ENCODE results near the gene FKBP15.

Gene FKBP15

DNA sequence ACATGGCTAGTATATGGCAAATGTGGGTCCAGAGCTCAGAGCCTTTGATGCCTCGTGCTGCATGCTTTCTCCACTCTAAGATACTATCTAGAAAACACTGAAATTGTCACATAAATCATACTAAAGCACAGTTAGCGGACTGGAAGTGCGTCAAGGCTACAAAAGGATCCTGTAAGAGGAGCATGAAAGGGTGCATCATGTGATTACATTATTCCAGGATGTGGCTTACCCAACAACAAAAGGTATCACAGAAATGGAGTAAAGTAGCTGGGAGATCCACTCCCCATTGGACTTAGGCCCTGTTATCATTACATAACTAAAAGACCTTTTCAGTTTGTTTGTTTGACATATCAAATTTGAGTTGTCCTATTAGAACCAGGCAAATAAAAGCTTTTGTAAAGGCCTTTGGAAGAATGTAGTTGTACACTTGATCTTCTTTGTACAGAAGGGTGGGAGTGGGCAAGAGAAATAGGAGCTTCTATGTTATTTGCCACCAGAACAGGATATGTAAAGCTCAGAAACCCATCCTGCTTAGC lies 7.1 kb upstream of the FKBP15 start:
- no peak for DNase-seq (ENCODE audit: low spot score)

DNA sequence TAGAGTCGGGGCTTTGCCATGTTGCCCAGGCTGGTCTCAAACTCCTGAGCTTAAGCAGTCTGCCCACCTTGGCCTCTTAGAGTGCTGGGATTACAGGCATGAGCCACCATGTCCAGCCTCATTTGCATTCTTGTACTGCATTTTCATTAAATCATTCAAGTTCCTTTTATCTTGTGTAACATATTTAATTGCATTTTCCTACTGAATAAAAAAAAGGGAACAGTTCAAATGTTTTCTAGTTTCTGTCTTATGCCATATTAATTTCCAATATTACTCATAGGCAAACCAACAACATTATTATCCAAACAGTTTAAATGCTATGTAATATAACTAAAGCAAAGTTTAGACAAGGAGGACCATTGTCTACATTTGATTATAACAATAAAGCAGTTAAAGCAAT lies 6.4 kb upstream of the FKBP15 start:
- DNase-seq (ENCODE audit: low spot score), result no peak

DNA sequence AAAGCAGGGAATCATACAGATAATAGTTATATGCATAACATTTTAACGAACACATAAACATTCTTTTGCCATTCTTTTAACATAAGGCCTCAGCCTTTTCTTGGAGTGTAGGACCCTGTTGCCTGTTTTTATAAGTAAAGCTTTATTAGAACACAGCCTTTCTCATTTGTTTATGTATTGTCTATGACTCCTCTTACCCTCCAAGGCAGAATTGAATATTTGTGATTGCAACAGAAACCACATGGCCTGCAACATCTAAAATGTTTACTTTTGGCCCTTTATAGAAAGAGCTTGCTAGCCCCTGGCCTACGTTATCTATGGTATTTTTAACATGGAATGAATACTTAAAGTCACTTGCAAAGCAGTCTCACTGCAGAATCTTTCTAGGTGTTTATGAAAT lies 2.9 kb upstream of the FKBP15 start:
- no peak for DNase-seq (ENCODE audit: low spot score)

DNA sequence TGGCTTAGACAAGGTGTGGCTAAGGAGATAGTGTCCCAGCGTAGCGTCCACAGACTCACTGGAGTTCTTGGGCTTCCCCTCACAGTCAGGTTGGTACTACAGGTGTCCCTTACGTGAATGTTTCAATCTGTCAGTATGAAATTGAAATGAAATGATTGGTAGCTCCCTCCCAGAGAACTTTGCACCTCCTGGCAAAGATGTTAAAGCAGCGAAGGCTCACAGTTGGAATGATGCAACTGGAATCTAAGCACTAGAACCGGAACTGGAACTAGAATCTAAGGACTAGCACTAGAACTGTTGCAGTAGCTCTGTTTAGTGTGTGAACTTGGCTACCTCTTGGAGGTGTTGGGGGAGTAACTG lies 1.4 kb upstream of the FKBP15 start:
- DNase-seq (ENCODE audit: low spot score), result no peak

DNA sequence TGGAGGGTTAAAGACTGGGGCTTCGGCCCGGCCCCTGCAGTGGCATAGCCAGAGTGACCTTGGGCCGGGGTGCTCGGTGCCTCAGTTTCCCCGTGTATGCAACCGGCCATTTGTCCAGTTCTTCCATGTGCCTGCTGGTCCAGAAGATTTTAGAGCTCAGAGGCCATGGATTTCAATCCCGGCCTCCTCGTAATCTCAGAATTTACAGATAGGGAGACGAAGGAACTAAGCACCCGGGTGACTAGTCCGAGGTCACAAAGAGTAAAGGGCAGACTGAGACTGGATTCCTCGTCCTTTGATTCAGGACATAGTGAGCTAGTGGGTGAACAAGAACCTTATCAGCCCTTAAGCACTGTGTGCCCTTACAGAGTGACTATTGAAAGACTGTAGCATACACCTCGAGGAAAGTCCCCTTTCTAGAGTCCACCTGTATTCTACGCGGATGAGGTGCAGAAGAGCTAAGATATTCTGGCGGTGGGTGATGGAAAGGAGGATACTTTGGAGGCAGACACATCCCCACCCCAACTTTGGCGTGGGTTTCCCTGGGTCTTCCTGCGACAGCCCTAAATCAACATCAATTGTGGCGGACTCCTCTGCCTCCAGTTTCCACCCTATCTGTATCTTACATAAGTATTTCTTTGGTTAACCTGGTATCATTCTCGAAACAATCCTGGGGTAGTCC lies 864 bp upstream of the FKBP15 start:
- DNase-seq (ENCODE audit: low spot score), result peak; percentile 14

DNA sequence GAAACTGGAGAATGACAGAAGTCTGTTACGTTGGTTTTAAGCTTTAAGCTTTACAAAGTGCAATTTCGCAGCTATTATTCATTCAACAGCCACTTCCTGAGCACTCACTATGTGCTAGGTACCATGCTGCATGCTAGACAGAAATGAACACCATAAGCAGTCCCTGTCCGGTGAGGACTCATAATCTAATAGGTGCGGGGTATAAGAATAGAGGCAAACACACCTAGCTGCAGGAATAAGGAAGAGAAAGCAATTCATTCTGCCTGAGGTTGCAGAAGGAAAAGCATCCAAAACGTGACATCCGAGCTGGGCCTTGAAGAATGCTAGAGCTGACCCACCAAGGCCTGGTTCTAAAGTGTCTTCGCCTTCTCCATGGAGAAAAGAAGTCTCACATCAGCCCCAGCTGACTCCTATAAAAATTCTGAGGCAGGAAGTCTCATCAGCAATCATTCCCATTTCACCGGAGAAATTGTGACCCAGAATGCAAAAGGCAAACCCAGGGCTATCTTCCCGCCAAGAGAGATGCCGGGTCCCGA lies 542 bp downstream of the FKBP15 start:
- DNase-seq (ENCODE audit: low spot score), result no peak

DNA sequence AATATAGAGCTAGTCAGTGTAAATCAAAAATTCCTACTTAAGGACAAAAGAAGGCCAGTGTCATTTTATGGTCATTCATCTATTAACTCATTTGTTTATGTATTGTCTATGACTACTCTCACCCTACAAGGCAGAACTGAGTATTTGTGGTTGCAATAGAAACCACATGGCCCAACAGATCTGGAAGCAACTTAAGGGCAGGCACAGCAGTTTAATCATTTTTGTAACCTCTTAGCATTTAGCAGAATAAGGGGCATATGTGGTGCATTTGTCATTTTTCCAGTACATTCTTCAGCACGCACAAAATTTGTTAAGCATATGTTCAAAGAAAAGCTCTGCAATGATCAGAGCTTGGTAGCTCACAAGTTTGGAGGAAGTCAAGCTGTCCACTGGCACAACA lies 1.1 kb downstream of the FKBP15 start:
- no peak for DNase-seq (ENCODE audit: low spot score)

DNA sequence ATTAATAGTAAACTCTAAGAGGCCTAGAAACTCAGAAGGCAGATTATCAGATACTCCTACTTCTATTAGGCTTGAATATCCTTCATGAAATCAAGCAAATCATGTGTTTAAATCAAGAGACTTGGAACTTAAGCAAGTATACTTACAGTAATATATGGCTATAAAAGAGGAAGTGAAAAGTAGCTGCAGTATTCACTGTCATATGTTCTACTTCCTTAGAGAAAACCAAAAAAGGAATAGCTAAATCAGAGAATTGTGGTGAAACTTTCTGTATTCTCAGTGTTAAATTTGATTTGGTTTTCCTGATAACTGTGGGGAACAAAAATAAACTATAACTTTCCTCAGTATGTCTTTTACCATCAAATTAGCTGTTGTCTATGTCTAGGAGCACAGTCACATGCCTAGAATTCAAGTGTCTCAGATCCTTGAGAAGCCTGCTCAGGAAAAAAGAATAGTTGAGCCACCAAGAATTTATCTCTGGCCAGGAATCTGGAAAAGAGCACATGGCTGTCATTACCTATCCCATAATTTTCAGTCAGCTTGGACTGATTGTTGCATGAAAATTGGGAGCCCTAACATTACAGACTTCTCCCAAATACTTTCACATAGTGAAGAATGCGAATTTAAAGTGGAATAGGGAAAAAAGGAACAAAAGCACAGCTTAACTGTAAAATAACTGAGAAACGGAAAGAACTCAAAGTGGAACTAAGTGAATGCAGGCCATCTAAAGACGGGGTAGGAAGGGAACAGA lies 1.7 kb downstream of the FKBP15 start:
- no peak for DNase-seq (ENCODE audit: low spot score)

DNA sequence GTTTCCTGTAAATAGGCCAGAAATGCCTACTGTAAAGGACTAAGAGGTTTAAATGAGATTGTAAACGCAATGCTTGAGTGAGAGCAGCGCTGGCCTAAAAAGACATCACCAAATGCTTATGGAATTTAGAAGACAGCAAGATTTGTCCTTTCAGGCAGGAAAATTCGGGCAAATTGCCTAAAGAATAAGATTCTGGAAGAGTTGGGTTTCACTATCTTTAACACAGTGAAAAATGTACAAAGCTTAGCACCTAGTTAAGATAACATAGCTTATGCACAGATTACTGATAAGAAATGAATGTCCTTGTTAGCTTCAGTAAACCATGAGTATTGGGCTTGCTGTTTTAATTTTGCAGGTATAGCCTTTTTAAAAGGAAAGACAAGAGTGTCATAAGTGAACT lies 4.7 kb downstream of the FKBP15 start:
- no peak for DNase-seq (ENCODE audit: low spot score)

DNA sequence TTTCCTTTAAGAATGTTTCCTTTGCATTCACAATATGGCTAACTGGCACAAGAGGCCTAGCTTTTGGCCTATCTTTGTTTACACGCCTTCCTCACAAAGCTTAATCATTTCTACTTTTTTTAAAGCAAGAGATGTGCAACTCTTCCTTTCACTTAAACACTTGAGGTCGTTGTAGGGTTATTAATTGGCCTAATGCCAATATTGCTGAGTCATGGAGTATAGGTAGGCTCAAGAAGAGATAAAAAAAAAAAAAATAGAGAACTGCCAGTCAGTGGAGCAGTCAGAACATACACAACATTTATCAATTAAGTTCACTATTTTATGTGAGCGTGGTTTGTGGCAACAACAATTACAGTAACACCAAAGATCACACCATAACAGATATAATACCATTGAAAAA lies 5.9 kb downstream of the FKBP15 start:
- DNase-seq (ENCODE audit: low spot score), result no peak

DNA sequence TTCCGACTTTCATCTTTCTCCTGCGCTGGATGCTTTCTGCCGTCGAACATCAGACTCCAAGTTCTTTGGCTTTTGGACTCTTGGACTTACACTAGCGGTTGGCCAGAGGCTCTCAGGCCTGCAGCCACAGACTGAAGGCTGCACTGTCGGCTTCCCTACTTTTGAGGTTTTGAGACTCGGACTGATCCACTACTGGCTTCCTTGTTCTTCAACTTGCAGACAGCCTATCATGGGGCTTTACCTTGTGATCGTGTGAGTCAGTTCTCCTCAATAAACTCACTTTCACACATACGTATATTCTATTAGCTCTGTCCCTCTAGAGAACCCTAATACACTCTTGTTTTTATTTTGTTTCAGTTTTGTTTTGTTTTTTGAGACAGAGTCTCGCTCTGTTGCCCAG lies 10.3 kb downstream of the FKBP15 start:
- no peak for DNase-seq (ENCODE audit: low spot score)

DNA sequence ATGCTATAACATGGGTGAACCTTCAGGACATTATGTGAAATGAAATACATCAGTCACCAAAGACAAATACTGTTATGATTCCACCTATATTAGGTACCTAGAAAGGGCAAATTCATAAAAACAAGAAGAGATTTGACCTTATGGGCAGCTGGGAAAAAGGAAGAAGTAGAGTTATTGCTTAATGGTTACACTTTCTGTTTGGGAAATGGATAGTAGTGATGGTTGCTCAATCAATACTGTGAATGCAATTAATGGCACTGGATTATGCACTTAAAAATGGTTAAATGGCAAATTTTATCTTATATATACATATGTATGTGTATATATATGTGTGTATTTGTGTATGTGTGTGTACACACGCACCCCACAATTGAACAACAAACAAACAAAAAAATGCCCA lies 15.2 kb downstream of the FKBP15 start:
- no peak for DNase-seq (ENCODE audit: low spot score)

DNA sequence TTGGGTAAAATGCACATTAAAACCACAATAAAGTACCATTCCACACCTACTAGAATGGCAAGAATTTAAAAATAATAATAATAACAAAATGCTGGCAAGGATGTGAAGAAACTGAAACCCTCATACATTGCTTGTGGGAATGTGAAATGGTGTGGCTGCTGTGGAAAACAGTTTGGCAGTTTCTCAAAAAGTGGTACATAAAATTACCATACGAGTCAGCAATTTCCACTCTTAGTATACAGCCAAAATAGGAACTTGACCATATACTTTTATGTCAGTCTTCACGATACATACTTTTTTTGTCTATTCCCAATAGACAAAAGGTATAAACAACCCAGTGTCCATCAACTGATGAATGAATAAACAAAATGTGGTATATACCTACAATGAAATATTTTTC lies 15.6 kb downstream of the FKBP15 start:
- no peak for DNase-seq (ENCODE audit: low spot score)

DNA sequence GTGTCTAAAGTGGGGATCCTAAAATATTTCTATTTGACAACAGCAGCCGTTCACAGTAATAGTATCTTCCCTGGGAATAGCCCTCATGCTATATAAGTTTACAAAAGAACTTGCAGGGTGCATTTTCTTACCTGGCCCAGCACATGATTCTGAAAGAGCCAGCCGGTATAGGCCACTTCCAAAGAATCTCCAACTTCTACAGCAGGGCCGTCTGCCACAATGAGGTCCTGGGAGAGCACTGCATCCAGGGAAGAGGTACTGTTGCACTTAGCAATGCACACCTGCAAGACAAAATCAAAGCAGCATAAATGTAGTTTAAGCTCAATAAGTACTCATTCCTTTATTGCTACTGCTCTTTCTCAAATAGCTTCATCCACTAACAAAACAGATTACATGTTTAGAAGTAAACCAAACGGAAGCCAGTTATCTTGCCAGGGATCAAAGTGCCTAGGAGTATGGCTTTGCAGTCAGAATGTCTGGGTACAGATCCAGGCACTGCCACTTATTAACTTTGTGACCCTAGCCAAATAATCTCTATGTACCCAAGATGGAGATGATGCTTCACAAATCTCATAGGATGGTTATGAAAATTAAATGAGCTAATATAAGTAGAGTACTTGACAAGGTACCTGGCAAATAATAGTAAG lies 21.3 kb downstream of the FKBP15 start:
- DNase-seq (ENCODE audit: low spot score), result no peak

DNA sequence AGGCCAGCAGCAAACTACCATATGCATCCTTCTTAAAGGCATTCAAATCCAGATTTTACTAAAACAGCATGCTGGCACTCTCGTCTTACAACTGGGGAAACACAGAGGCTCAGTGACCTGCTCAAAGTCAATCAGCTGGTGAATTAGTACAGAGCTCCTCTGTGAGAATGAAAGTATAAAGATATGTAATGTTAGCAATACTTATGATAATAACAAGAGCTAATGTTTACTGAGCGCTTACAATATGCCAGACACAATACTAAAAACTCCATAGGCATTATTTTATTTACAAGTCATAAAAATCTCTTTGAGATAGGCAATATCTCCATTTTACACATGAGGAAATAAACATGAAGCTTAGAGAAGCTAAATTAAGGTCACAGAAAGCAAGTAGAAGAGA lies 28.6 kb downstream of the FKBP15 start:
- DNase-seq (ENCODE audit: low spot score), result no peak

DNA sequence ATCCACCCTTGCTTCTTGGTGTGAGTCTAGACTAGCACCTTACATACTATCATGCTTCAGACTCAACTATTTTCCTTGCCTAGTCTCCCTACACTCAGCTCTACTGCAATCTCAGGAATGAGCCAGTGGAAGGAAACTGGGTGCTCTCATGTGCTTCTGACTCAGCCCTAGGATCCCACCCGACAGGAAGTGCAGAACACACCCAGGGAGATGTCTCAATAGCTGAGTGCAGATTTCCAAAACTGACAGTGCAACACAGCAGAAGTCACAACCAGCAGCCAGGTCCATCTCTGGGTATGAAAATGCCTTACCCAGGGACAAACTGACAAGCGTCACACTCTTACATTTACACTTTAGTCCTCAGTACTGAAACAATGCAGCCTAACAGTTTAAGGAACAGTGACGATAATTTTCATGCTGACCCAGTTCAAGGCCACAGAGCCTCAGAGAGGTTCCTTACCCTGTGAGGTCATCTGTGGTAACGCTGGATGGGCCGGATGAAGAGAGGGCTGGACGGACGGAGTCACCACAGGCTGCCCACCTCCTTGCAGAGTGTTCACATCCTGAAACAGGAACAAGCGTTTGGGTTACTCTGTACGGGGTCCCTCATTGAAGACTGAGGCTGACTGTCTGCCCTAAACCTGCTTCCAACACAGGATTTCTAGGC lies 33.0 kb downstream of the FKBP15 start:
- no peak for DNase-seq (ENCODE audit: low spot score)

DNA sequence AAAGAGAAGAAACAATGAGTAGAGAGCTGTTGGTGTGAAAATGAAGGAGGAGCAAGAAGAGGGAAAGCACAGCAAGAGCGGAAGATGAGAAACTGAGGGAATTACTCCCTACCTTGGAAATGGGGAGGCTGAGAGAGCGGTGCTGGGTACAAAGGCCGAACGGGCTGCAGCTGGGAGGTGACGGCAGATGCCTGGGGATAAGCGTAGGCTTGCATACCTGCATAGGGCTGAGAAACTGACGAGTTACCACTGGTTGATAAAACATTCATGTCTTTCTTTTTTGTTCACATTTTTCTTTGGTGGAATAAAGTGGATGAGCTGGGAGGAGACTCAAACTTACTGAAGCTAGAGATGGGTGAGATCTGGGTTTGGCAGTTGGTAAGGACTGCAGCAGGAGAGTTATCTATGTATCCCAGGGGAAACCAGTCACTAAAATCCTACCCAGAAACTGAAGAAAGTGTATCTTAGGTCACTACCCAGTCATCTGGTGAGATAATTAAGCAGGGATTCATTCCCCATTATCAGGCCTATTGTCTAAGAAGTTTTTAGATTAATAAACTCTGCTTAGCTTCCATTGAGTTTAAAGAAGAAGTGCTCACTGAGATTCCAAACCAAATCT lies 34.8 kb downstream of the FKBP15 start:
- no peak for DNase-seq (ENCODE audit: low spot score)

DNA sequence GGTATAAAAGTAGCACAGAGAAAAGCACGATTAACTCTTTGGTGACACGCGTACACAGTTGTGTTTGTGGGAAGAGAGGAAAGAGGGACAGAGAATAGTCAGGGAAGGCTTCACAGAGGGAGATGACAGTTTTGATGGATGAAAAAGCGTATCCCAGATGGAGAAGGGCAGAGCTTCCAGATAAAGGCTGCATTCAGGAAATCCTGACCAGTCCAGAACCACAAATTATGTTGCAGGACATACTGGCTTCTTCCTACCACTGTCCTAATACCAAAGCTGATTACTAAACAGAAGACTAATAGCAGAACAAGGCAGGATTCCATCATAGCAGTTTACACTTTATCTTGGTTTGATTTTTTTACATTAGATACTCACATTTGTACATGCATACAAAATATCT lies 35.8 kb downstream of the FKBP15 start:
- DNase-seq (ENCODE audit: low spot score), result no peak

DNA sequence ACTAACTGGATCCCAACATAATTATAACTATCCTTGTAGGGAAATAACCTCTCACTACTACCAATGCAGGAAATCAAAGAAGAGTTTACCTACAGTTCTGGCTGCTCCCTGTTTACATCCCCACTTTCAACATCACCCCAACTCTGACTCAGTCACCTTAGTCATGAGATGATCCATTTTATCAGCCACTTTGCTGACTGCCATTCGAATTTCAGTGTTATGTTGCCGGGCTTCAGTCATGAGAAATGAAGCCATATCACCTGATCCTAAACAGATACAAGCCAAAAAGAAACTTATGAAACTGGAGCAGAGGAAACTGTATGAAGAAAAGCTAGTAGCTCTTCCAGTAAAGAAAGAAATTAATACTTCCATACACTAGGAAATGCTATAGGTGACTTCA lies 36.5 kb downstream of the FKBP15 start:
- no peak for DNase-seq (ENCODE audit: low spot score)

DNA sequence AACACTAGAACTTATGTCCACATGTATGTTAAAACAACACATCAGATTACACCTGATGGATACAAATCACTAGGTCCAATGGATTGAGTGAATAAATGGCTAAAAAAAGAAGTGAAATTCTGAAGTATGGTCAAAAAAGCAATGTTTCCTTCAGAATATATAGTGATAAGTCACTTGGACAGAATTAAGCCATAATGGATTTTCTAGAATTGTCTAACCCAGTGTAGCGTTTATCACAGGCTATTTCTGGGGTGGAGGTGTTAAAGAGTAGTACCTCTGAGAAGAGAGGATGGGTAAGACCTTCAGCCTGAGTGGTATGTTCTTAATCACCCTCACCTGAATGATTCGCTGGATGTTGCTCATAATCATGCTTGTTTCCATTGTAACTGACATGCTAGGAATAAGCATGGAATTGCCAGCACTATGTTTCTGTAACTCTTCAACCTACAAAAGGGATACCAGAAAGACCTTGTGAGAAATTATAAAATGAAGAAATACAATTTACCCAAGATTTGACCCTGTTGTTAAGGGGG lies 37.1 kb downstream of the FKBP15 start:
- no peak for DNase-seq (ENCODE audit: low spot score)

DNA sequence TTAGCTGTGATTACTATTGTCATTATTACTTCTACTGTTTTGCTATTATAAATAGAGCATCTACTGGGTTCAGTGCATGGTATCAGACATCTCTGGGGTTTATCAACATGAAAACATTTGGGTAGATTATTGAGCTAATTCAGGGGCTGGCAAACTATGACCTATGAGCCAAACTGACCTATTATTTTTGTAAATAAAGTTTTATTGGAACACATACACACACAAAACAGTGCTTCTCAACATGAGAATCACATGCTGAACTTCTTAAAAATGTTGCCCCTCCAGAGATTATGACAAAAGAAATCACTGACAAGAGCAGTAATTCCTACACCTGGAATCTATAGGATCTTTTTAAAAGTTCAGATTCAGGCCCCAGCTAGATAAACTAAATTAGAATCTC lies 39.9 kb downstream of the FKBP15 start:
- DNase-seq (ENCODE audit: low spot score), result no peak

DNA sequence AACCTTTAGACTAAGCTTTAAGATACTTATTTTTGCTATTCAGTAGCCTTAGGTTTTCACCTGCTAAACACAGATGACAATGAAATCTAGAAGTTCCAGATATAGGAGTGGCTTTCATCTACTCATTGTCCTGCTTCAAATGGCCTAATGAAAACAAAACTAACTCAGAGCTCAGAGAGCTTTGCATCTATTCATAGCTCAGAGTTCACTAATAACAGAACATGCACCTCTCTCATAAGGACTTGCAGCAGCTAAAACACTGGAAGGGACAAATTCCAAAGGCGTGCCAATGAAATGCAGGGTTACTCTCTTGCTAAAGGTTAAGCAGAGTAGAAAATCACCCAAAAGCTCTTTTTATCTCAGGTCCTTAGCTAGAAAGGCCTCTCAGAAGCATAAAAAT lies 41.2 kb downstream of the FKBP15 start:
- DNase-seq (ENCODE audit: low spot score), result no peak
